ENCODE measurements around the gene TMEM120A.

Gene TMEM120A

DNA sequence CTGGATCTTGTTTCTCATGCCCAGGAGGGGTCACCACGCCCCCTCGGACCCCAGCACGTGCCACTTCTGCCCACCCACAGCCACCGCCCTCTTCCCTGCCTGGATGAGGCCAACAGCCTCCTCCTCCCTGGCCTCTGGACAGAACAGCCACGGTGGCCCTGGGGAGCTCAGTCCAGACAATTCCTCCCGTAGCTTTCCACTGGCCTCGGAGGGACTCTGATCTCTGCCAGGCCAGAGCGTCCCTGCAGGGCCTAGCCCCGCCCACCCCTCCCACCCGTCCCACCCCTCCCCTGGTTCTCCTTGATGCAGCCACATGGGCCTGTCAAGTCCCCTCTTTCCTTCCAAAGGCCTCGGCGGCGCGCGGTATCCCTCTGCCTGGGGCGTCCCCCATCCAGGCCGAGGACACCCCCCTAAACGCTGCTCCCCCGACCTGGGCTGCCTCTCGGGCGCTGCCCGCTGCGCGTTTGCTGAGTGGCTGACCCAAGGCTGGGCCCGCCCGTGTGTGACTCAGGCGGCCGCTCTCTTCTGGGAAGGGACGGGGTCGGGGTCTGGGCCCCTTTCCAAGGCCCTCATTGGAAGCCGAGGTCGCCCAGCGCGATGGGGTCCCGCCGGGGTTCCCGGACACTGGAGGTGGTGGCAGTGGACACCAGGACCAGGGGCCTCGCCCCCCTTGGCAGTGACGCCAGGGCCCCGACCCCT is 557 bp downstream of the TMEM120A start:
- H3K79me2 ChIP-seq (ENCODE audit: insufficient read depth, low read length), result no peaks in the 10 kb centered on the region
- H4K20me1 ChIP-seq (ENCODE audit: insufficient read depth, low read length, poor library complexity, severe bottlenecking), result peaks cover 3% of the 10 kb centered on the region
- H3K9ac ChIP-seq (ENCODE audit: low read depth, low read length, poor library complexity, severe bottlenecking), result peak overlapping the region; percentile 71
- TF ChIP-seq, protein P1, sequence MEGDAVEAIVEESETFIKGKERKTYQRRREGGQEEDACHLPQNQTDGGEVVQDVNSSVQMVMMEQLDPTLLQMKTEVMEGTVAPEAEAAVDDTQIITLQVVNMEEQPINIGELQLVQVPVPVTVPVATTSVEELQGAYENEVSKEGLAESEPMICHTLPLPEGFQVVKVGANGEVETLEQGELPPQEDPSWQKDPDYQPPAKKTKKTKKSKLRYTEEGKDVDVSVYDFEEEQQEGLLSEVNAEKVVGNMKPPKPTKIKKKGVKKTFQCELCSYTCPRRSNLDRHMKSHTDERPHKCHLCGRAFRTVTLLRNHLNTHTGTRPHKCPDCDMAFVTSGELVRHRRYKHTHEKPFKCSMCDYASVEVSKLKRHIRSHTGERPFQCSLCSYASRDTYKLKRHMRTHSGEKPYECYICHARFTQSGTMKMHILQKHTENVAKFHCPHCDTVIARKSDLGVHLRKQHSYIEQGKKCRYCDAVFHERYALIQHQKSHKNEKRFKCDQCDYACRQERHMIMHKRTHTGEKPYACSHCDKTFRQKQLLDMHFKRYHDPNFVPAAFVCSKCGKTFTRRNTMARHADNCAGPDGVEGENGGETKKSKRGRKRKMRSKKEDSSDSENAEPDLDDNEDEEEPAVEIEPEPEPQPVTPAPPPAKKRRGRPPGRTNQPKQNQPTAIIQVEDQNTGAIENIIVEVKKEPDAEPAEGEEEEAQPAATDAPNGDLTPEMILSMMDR (conservative IDR thresholded peaks at IDR 0.05; ENCODE audit: low read length), result no peak
- TF ChIP-seq EZH2phosphoT487 (IDR thresholded peaks at IDR 0.05; ENCODE audit: borderline replicate concordance), result no peak
- no peaks in the 10 kb centered on the region for H3K9me3 ChIP-seq (ENCODE audit: insufficient read depth, low read depth, low read length)
- no peaks in the 10 kb centered on the region for H3K27me3 ChIP-seq (ENCODE audit: insufficient read depth, low read length, poor library complexity, severe bottlenecking)
- H3F3A ChIP-seq (ENCODE audit: low read depth), result no peaks in the 10 kb centered on the region
- H3K9me2 ChIP-seq (replicated peaks; ENCODE audit: low read depth, low read length), result no peaks in the 10 kb centered on the region
- H3K4me3 ChIP-seq (ENCODE audit: low read length, poor library complexity, severe bottlenecking), result peak overlapping the region; percentile 95
- peaks cover 8% of the 10 kb centered on the region for H3K4me1 ChIP-seq (ENCODE audit: insufficient read depth, low read length, poor library complexity, severe bottlenecking)
- H3K4me2 ChIP-seq (ENCODE audit: low read depth, low read length, poor library complexity, severe bottlenecking), result peak overlapping the region; percentile 87
- no peaks in the 10 kb centered on the region for H3K36me3 ChIP-seq (ENCODE audit: insufficient read depth, low read length)
- peak overlapping the region; percentile 56 for H2AFZ ChIP-seq (ENCODE audit: low read length)

DNA sequence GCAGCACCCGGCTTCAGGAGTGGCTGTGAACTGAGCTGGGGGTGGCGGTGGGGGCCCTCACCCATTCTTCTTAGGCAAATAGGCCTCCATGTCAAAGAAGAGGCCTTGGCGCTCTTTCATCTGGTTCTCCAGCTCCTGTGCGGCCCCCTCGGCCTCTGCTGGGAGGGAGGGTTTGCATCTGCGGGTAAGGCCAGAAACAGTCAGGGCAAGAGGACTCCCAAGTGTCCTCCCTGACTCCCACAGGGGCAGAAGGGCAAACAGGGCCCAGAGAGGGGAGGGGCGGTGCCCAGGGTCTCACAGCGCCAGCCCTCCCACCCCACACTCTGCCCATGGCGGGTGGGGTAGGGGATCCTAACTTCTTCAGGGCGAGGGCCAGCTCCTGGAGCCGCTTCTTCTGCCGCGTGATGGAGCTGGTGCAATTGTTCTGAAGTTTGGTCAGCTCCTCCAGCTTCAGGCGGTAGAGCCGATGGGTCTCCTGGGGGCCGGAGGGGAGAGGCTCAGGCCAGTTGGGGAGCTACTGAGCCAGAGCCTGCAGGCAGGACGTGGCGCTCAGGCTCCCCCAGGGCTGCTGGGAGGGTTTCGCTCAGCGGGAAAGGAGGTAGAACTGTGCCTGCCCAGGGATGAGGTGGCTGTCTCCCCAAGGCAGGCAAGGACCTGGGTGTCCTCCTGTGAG is 2.2 kb downstream of the TMEM120A start:
- H3K27me3 ChIP-seq (ENCODE audit: insufficient read depth, low read length, poor library complexity, severe bottlenecking), result no peaks in the 10 kb centered on the region
- H3K9ac ChIP-seq (ENCODE audit: low read depth, low read length, poor library complexity, severe bottlenecking), result no peak overlapping the region
- no peak overlapping the region for H3K4me3 ChIP-seq (ENCODE audit: low read length, poor library complexity, severe bottlenecking)
- H3K79me2 ChIP-seq (ENCODE audit: insufficient read depth, low read length), result no peaks in the 10 kb centered on the region
- H3K4me1 ChIP-seq (ENCODE audit: insufficient read depth, low read length, poor library complexity, severe bottlenecking), result peaks cover 8% of the 10 kb centered on the region
- H4K20me1 ChIP-seq (ENCODE audit: insufficient read depth, low read length, poor library complexity, severe bottlenecking), result peaks cover 3% of the 10 kb centered on the region
- no peak overlapping the region for H2AFZ ChIP-seq (ENCODE audit: low read length)
- H3F3A ChIP-seq (ENCODE audit: low read depth), result no peaks in the 10 kb centered on the region
- H3K4me2 ChIP-seq (ENCODE audit: low read depth, low read length, poor library complexity, severe bottlenecking), result no peak overlapping the region
- no peaks in the 10 kb centered on the region for H3K9me2 ChIP-seq (replicated peaks; ENCODE audit: low read depth, low read length)
- no peak for TF ChIP-seq EZH2phosphoT487 (IDR thresholded peaks at IDR 0.05; ENCODE audit: borderline replicate concordance)
- TF ChIP-seq, protein P1 (conservative IDR thresholded peaks at IDR 0.05; ENCODE audit: low read length), result no peak
- no peaks in the 10 kb centered on the region; the same call in 1 of the 2 replicates for H3K36me3 ChIP-seq (ENCODE audit: insufficient read depth, low read length)
- H3K9me3 ChIP-seq (ENCODE audit: insufficient read depth, low read depth, low read length), result no peaks in the 10 kb centered on the region

DNA sequence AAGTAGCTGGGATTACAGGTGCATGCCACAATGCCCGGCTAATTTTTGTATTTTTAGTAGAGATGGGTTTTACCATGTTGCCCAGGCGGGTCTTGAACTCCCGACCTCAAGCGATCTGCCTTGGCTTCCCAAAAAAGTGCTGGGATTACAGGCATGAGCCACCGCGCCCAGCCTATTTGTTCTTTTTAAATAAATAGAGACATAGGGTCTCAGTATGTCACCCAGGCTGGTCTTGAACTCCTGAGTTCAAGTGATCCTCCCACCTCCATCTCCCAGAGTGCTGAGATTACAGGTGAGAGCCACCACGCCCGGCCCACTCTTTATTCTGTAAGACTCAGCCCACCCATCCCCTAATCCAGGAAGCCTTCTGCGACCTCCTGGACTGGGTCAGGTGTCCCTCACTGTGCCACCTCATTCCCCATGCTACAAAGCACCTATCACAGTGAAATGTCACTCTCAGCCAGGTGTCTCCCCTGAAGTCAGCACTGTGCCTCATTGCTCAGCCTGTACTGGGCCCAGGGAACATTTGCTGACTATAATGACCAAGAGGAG is 2.8 kb downstream of the TMEM120A start:
- peaks cover 8% of the 10 kb centered on the region for H3K4me1 ChIP-seq (ENCODE audit: insufficient read depth, low read length, poor library complexity, severe bottlenecking)
- H3K9me2 ChIP-seq (replicated peaks; ENCODE audit: low read depth, low read length), result no peaks in the 10 kb centered on the region
- H2AFZ ChIP-seq (ENCODE audit: low read length), result no peak overlapping the region
- no peak overlapping the region for H3K4me3 ChIP-seq (ENCODE audit: low read length, poor library complexity, severe bottlenecking)
- TF ChIP-seq, protein P1 (conservative IDR thresholded peaks at IDR 0.05; ENCODE audit: low read length), result no peak
- TF ChIP-seq EZH2phosphoT487 (IDR thresholded peaks at IDR 0.05; ENCODE audit: borderline replicate concordance), result no peak
- H4K20me1 ChIP-seq (ENCODE audit: insufficient read depth, low read length, poor library complexity, severe bottlenecking), result peaks cover 3% of the 10 kb centered on the region
- H3K9ac ChIP-seq (ENCODE audit: low read depth, low read length, poor library complexity, severe bottlenecking), result no peak overlapping the region
- no peak overlapping the region for H3K4me2 ChIP-seq (ENCODE audit: low read depth, low read length, poor library complexity, severe bottlenecking)
- H3K27me3 ChIP-seq (ENCODE audit: insufficient read depth, low read length, poor library complexity, severe bottlenecking), result no peaks in the 10 kb centered on the region
- H3K9me3 ChIP-seq (ENCODE audit: insufficient read depth, low read depth, low read length), result no peaks in the 10 kb centered on the region
- no peaks in the 10 kb centered on the region for H3F3A ChIP-seq (ENCODE audit: low read depth)
- no peaks in the 10 kb centered on the region for H3K79me2 ChIP-seq (ENCODE audit: insufficient read depth, low read length)
- peaks cover 2% of the 10 kb centered on the region; the same call in 1 of the 2 replicates for H3K36me3 ChIP-seq (ENCODE audit: insufficient read depth, low read length)

Data from Loucy (cell line).